ENCODE data around the gene DCLK2.

DCLK2 gene

DNA sequence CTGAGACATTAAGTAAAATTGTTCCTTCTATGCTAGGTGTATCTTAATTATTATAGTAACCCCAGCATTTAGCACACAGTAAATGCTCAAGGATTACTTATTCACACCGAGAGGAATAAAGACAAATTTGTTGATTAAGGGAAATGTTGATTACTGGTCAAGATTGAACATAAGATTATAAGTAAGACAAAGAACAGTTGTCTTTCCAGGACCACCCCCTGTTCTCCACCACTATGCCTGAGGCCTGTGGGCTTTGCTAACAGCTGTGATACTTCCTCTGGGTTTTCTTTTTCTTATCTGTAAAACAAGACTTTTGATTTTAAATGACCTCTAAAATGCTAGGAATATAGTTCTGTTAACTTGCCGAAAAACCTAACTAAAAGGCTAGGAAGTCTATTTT lies 128.0 kb downstream of the DCLK2 start:
- DNase-seq (ENCODE audit: low read depth in 1 of 2, low spot score in 1 of 2) = no peak

- DNase-seq (ENCODE audit: low read depth in 1 of 2, low spot score in 1 of 2) = no peak
Observed at GRCh38 chr4:150206954-150207353, 128.7 kb downstream of the DCLK2 start.

DNA sequence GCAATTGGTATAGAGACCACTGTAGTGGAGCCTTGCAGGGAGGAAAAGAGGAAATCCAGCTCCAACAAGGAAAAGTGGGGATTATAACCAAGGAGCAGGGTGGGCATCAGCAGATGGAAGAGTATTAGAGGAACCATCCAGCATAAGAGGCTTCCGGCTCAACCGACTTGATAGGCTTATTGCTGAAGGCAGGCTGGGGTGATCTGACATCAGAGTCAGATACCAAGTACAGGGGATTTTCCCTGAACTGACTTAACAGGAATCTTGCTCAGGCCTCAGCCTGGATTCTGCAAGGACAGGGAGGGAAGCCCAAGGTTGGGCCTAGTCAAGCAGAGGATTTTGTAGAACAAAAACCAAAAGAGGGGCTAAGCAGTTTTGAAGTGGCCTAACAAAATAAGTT lies 129.6 kb downstream of the DCLK2 start:
- DNase-seq (ENCODE audit: low read depth in 1 of 2, low spot score in 1 of 2) = no peak

- no peak for DNase-seq (ENCODE audit: low read depth in 1 of 2, low spot score in 1 of 2)
Observed at GRCh38 chr4:150209140-150209829, 131.0 kb downstream of the DCLK2 start.

DNA sequence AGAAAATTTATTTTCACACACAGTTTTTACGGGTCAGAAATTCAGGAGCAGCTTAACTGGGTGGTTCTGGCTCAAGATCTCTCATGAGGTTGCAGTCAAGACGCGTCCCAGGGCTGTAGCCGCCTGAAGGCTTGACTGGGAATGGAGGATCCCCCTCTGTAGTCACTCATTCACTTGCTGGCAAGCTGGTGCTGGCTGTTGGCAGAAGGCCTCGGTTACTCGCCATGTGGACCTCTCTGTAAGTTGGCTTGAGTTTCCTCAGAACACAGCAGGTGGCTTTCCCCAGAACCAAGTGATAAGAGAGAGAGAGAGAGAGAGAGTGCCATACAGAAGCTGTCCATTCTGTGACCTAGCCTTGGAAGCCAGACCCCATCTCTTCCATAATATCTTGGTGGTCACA lies 132.8 kb downstream of the DCLK2 start:
- DNase-seq (ENCODE audit: low read depth in 1 of 2, low spot score in 1 of 2) = no peak

GRCh38 chr4:150211799-150212445 lies 133.7 kb downstream of the DCLK2 start:
- no peak for DNase-seq (ENCODE audit: low read depth in 1 of 2, low spot score in 1 of 2)

GRCh38 chr4:150212485-150212884 lies 134.2 kb downstream of the DCLK2 start:
- no peak for DNase-seq (ENCODE audit: low read depth in 1 of 2, low spot score in 1 of 2)

- DNase-seq (ENCODE audit: low read depth in 1 of 2, low spot score in 1 of 2) = no peak
Observed at GRCh38 chr4:150212927-150213326, 134.7 kb downstream of the DCLK2 start.

DNA sequence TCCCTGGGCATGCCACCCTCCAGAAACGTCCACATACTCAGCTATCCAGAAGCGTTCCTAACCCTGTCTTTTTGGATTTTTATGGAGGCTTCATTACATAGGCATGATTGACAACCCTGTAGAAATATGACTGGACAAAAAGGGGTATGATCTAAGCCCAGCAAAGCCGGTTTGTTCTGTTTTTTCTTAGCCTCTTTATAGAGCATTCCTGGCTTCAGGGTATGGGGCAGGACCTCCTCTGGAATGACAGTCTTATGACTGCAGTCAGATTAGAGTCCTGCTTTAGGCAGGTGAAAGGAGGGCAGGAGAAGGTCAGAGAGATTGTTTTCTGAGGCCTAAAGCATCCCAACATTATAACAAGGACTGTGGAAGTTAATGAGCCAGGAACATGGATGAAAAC lies 137.4 kb downstream of the DCLK2 start:
- no peak for DNase-seq (ENCODE audit: low read depth in 1 of 2, low spot score in 1 of 2)

GRCh38 chr4:150216726-150217125 lies 138.5 kb downstream of the DCLK2 start:
- no peak for DNase-seq (ENCODE audit: low read depth in 1 of 2, low spot score in 1 of 2)

- no peak for DNase-seq (ENCODE audit: low read depth in 1 of 2, low spot score in 1 of 2)
Observed at GRCh38 chr4:150217192-150217591, 138.9 kb downstream of the DCLK2 start.

- no peak for DNase-seq (ENCODE audit: low read depth in 1 of 2, low spot score in 1 of 2)
Observed at GRCh38 chr4:150217808-150218207, 139.6 kb downstream of the DCLK2 start.

DNA sequence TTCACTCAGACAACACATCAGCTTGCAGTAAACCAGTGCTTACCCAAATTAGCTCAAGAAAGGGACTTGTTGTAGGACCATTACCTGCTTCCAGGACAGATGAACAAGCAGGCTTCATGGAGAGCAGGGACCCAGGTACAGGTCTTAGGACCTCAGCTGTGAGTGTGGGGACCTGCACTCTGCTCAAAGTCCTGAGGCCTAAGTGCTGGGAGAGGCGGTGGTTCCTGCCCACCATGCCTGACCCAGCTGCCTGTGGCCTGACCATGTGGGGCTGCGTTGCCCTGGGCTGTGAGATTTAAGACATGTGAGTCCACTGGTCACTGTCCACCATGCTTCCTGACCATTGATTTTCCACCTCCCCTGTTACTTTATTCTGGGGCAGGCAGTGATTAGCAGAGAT lies 140.2 kb downstream of the DCLK2 start:
- no peak for DNase-seq (ENCODE audit: low read depth in 1 of 2, low spot score in 1 of 2)

DNA sequence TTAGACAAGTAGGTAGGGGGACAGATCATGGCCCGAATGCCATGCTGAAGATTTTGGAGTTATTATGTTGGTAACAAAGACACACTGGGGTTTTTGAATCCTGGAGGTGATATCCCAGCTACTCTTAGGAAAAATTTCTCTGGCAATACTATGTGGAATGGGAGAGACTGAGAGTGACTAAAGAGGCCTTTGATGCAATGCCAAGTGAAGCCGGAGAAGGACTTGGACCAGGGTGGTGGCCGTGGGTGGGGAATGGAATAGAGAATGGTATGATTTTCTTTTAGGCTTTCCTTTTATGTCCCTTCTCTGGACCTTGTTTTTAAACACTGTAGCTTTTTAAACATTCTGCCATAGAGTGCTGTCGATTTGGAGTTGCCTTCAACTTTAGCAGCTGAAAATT lies 141.6 kb downstream of the DCLK2 start:
- DNase-seq (ENCODE audit: low read depth in 1 of 2, low spot score in 1 of 2) = no peak

GRCh38 chr4:150224896-150225591 lies 146.8 kb downstream of the DCLK2 start:
- no peak for DNase-seq (ENCODE audit: low read depth in 1 of 2, low spot score in 1 of 2)

DNA sequence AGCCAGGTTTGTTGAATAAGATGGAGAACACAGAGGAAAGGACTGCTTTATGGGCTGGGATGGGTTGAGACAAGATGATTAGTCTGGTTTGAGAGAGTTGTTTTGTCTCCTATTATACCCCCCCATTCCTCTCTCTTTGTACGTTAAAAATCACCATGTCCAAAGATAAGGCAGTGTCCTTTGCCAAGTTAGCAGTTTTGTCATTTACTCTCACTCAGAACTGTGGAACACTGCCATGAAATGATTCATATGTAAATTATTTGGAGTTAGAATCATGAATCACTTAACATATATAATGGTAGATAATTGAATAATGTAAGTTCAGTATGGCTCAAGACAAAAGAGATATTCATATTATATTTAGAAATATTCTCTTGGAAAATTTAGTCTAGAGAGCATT lies 151.3 kb downstream of the DCLK2 start:
- DNase-seq (ENCODE audit: low read depth in 1 of 2, low spot score in 1 of 2) = no peak

DNA sequence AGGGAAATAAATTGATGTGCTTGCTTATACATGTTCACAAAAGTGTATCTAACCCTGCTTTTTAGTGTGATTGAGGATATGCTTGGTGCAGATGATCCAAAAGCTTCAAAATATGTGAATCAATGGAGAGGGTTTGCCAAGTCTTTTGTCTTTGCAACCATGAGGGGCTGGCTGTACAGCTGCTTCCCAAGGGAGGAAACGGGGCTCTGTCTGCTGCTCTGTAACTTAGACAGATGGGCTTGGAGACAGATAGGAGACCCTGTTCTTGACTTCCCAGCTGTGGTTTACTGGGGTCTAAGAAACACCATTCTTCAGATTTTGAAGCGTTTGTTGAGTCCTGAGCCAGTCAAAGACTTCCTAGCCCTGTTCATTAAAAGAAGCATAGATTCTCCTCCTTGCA lies 152.3 kb downstream of the DCLK2 start:
- no peak for DNase-seq (ENCODE audit: low read depth in 1 of 2, low spot score in 1 of 2)

DNA sequence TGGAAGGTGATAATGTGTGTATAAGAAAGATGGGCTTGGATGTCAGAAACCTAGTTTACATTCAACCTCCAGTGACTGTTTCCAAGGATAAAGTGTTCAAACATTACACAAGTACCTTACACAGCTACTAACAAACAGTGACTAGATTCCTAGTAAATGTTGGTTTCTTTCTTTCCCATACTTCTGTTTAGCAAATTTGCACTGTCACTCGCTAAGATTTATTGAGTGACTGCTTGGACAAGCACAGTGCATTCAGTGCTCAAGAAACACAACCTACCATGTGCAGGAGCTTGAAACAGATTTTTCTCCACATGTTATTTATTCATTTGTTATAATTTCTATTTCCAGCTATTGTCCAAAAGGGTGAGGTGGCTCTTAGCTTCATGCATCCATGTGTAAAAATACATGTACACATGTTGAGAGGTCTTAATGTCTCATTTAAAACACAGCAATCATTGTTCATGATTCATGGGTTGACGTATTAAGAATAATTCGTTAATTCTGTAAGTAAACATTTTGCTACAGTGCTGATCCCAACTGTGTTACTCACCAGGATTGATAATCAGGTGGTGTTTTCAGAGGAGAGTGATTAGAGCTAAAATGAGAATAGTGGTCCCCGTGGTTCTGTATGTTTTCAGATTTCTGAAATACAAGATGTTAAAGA lies 153.0 kb downstream of the DCLK2 start:
- DNase-seq (ENCODE audit: low read depth in 1 of 2, low spot score in 1 of 2) = no peak

DNA sequence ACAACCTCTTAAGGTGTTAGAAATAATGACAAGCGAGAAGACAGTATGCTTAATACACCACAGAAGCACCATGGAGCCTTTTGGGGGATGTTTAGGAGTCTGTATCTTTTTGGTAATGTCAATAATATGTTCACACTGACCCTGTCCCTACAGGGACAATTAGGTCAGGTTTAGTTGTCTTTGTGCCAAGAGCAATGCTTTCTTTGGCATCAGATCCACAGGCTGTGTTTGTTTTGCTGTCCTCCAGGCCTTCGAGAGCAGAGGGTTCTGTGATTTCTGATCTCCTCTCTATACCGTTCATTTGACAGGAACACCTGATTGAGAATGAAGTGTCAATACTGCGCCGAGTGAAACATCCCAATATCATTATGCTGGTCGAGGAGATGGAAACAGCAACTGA lies 153.8 kb downstream of the DCLK2 start:
- no peak for DNase-seq (ENCODE audit: low read depth in 1 of 2, low spot score in 1 of 2)

DNA sequence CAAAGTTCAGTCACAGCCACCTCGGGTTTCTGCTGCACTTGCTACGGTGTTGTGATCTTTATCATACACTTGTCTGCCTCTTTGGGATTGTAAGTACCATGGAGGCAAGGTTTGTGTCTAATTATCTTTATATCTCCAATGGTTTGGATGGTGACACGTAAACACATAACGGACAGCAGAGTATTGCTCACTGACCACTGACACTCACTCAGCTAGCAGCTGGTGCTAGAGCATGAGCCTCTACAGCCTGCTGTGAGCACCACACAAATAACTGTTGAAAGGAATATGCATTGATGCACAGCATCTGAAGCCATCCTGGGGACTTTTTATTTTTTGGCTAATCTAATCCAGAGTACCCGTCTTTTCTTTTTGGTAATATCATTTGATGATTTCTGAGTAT lies 156.0 kb downstream of the DCLK2 start:
- DNase-seq (ENCODE audit: low read depth in 1 of 2, low spot score in 1 of 2) = no peak

- DNase-seq (ENCODE audit: low read depth in 1 of 2, low spot score in 1 of 2) = no peak
Observed at GRCh38 chr4:150235317-150235716, 157.1 kb downstream of the DCLK2 start.

DNA sequence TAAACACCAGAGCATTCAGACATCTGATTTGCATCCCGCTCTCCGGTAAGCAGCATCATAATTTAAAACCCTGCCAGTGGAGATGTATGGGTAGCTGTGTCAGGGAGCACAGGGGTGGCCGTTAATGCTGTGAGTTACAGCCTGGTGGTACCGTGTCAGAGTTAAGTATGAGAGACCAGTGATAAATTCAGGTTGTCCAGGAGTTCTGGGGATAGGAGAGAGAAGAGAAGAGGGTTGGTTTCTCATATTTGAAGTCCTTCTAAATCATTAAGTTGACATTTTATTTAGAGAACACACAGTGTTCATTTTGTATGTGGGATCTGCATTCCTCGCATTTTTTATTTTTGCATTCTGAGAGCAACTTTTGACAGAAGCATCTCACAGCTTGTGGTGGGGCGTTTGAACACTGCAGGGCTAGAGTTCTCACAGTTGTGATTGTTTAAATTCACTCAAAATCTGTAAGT lies 157.6 kb downstream of the DCLK2 start:
- DNase-seq (ENCODE audit: low read depth in 1 of 2, low spot score in 1 of 2) = no peak
